HG03342 (cell line): Measurements from ENCODE around the gene KLHL7.
"Not testable (repeated sequence)": the region's sequence is repeated elsewhere in the genome, so short reads cannot be mapped to it uniquely, and the experiment has no call there.

Source experiments
- ATAC-seq: cut with Tn5 transposase; IDR thresholded peaks from one replicate; pipeline ENCODE4 v1.9.1; 2021; ENCODE audit warnings: mild to moderate bottlenecking, moderate library complexity; ENCODE audit not compliant: unreplicated experiment

KLHL7 gene

GRCh38 chr7:23212395-23212794 is 106.8 kb downstream of the KLHL7 start:
- no peak for ATAC-seq

- ATAC-seq: no peak
These were observed 107.3 kb downstream of the KLHL7 start for GRCh38 chr7:23212841-23213240.

- ATAC-seq: no peak
These were observed 108.2 kb downstream of the KLHL7 start for GRCh38 chr7:23213755-23214154.

GRCh38 chr7:23214423-23214822 is 108.8 kb downstream of the KLHL7 start:
- no peak for ATAC-seq

- ATAC-seq: no peak
These were observed 109.4 kb downstream of the KLHL7 start for GRCh38 chr7:23214938-23215337.

GRCh38 chr7:23216021-23216420 is 110.4 kb downstream of the KLHL7 start:
- ATAC-seq: no peak

- ATAC-seq: no peak
These were observed 112.6 kb downstream of the KLHL7 start for GRCh38 chr7:23218196-23218595.

GRCh38 chr7:23220690-23221305 is 115.2 kb downstream of the KLHL7 start:
- ATAC-seq: no peak

GRCh38 chr7:23222439-23223030 is 117.0 kb downstream of the KLHL7 start:
- no peak for ATAC-seq

- ATAC-seq: not testable (repeated sequence)
These were observed 118.8 kb downstream of the KLHL7 start for GRCh38 chr7:23224364-23224763.

- ATAC-seq: no peak
These were observed 121.4 kb downstream of the KLHL7 start for GRCh38 chr7:23226844-23227450.
